ENCODE data around the gene USP10. TPM values are rescaled to one million over a fixed set of nuclear protein-coding genes. Genes with fewer than 3 reads are reported as not detected.
A peak's percentile ranks its signal among the peaks of the same experiment; 100 is the strongest.

USP10 gene
- total RNA-seq, 1 donor from 2014 or later, result 100 TPM

DNA sequence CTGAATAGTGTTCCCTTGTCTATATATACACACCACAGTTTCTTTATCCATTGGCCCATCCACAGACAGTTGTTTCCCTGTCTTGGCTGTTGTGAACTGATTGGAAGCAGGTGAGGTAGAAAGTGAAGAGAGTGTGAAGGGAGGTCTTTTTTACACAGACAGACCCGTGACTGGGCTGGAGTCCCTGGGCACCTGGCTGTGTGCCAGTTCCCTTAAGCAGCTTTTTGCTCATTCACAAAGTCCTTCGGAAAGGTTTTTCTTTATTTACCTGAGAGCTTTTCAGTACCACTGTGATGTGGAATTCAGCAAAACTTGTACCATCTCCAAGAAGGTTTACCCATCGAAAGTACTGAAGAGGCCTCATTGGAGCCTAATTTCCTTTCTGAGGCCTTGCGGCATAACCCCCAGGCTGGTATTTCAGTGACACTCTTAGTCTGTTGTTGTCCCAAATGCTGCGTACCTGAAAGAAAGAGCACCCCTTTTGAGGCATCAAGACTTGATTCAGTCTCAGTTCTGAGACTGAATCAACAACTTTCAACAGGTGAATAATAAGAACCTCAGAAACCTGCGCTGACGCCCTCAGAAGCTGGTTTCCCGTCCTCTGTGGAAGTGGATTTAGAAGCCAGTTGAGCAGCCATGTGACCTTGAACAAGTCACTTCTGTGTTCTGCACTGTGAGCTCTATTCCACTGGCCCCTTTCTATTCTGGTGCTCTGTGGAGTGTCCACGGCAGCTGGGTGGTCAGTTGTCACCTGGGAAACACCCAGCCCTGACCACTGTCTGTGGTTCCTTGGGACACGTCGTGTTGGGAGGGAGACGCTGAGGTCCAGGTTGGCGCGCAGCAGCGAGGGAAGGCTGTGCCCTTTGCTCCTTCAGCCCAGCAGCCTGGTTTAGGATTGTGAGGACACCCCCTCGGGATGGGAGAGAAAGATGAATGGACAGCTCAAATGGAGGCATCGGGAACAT is 66.1 kb downstream of the USP10 start:
- H3K27me3 Mint-ChIP-seq (ENCODE audit: unreplicated experiment), result peaks cover 2% of the 10 kb centered on the region
- H3K27ac Mint-ChIP-seq (ENCODE audit: unreplicated experiment), result peak overlapping the region; percentile 62
- H3K4me1 Mint-ChIP-seq (ENCODE audit: low read depth, unreplicated experiment), result peaks cover 12% of the 10 kb centered on the region
- peaks cover 4% of the 10 kb centered on the region for H3K9me3 Mint-ChIP-seq (ENCODE audit: unreplicated experiment)
- DNase-seq, result no peak
- no peak for TF ChIP-seq CTCF (IDR thresholded peaks at IDR 0.05; ENCODE audit: partially characterized antibody, unreplicated experiment)
- H3K36me3 Mint-ChIP-seq (ENCODE audit: unreplicated experiment), result peaks cover 15% of the 10 kb centered on the region
- H3K4me3 Mint-ChIP-seq (ENCODE audit: unreplicated experiment), result no peak overlapping the region

DNA sequence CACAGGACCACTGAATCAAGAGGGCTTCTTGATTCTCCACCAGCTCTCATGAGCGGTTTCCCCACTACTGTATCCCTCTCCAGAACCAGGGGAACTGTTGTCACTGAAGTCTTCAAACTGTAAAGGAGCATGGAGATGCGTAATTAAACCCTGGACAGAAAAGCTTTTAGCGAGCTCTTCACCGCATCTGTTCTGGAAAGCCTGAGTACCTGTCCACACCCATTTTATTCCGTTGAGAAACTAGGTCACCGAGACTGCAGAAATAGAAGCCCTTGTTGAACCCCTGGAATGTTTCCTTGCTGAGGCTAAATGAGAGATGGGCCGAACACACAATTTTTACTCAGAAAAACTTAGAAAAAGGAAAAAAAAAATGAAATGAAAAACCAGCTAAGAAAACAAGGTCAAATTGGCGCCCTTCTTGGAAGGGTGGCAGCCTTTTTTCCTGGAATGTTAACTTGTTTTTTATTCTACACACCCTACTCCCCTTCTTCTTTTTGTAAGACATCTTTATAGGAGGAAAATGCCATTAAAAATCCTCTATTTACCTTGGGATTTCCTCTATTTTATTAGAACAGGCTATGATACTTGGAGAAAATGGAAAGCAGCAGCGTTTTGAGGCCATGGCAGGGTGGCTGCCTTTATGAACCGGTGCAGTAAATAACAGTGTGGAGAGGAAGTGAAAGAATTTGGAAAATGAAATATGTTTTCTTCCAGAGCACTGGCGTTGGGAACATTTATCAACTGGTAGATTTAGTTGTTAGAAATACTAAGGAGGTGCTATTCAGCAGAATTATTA is 67.4 kb downstream of the USP10 start:
- peaks cover 15% of the 10 kb centered on the region for H3K36me3 Mint-ChIP-seq (ENCODE audit: unreplicated experiment)

GRCh38 chr16:84768061-84768807 is 68.4 kb downstream of the USP10 start:
- peaks cover 12% of the 10 kb centered on the region for H3K4me1 Mint-ChIP-seq (ENCODE audit: low read depth, unreplicated experiment)
- no peak for DNase-seq
- no peak for TF ChIP-seq CTCF (IDR thresholded peaks at IDR 0.05; ENCODE audit: partially characterized antibody, unreplicated experiment)
- H3K36me3 Mint-ChIP-seq (ENCODE audit: unreplicated experiment), result peaks cover 15% of the 10 kb centered on the region
- H3K27me3 Mint-ChIP-seq (ENCODE audit: unreplicated experiment), result peaks cover 3% of the 10 kb centered on the region
- peaks cover 4% of the 10 kb centered on the region for H3K9me3 Mint-ChIP-seq (ENCODE audit: unreplicated experiment)
- H3K27ac Mint-ChIP-seq (ENCODE audit: unreplicated experiment), result peak overlapping the region; percentile 11
- no peak overlapping the region for H3K4me3 Mint-ChIP-seq (ENCODE audit: unreplicated experiment)

More for the DNA sequence above, 67.4 kb downstream of the USP10 start:
- Mint-ChIP-seq H3K27ac (ENCODE audit: unreplicated experiment) (peak overlapping the region; percentile 19), H3K4me1 (ENCODE audit: low read depth, unreplicated experiment) (peaks cover 12% of the 10 kb centered on the region), H3K4me3 (ENCODE audit: unreplicated experiment) (peak overlapping the region; percentile 2), H3K9me3 (ENCODE audit: unreplicated experiment) (peaks cover 4% of the 10 kb centered on the region), H3K27me3 (ENCODE audit: unreplicated experiment) (peaks cover 2% of the 10 kb centered on the region)
- no peak for DNase-seq
- no peak for TF ChIP-seq CTCF (IDR thresholded peaks at IDR 0.05; ENCODE audit: partially characterized antibody, unreplicated experiment)

GRCh38 chr16:84768808-84769197 is 69.0 kb downstream of the USP10 start:
- TF ChIP-seq CTCF (IDR thresholded peaks at IDR 0.05; ENCODE audit: partially characterized antibody, unreplicated experiment), result no peak
- H3K4me3 Mint-ChIP-seq (ENCODE audit: unreplicated experiment), result no peak overlapping the region
- peaks cover 15% of the 10 kb centered on the region for H3K36me3 Mint-ChIP-seq (ENCODE audit: unreplicated experiment)
- H3K27me3 Mint-ChIP-seq (ENCODE audit: unreplicated experiment), result peaks cover 6% of the 10 kb centered on the region
- peaks cover 12% of the 10 kb centered on the region for H3K4me1 Mint-ChIP-seq (ENCODE audit: low read depth, unreplicated experiment)
- peaks cover 4% of the 10 kb centered on the region for H3K9me3 Mint-ChIP-seq (ENCODE audit: unreplicated experiment)
- no peak overlapping the region for H3K27ac Mint-ChIP-seq (ENCODE audit: unreplicated experiment)
- no peak for DNase-seq

Data from glutamatergic neuron (in vitro differentiated cells).